A673 (cell line): ENCODE results near the gene HAAO.

Source experiments
- CTCF ChIP-seq: fragments of 300-800, 200-600 bp; sonication (generic); conservative IDR thresholded peaks from 2 replicates; pipeline ENCODE4 v1.5.1; 2017; ENCODE audit warnings: low read depth, mild to moderate bottlenecking, antibody characterized with exemption, low read length, moderate library complexity, mixed read lengths
- EZH2 ChIP-seq: fragments of 200-600 bp; sonication (generic); IDR thresholded peaks from 2 replicates; pipeline ENCODE4 v1.6.1; 2017; ENCODE audit warnings: borderline replicate concordance, low read depth, mild to moderate bottlenecking, mixed read lengths, antibody characterized with exemption, low read length; ENCODE audit not compliant: poor library complexity, severe bottlenecking

GRCh38 chr2:42835577-42836371 is 43.4 kb upstream of the HAAO start:
- TF ChIP-seq CTCF (no peak), EZH2 (no peak)
